NCI-H128 (cell line): Measurements from ENCODE around the gene UBE2S.
"Not testable (repeated sequence)": the region's sequence is repeated elsewhere in the genome, so short reads cannot be mapped to it uniquely, and the experiment has no call there.

ENCODE experiments used
- DNase-seq: peaks from one replicate; lab custom pipeline; 2025; ENCODE audit not compliant: unreplicated experiment; lab: John Stamatoyannopoulos, UW

The UBE2S gene

GRCh38 chr19:55440411-55441105 is 33.0 kb upstream of the UBE2S start:
- DNase-seq, result no peak

DNA sequence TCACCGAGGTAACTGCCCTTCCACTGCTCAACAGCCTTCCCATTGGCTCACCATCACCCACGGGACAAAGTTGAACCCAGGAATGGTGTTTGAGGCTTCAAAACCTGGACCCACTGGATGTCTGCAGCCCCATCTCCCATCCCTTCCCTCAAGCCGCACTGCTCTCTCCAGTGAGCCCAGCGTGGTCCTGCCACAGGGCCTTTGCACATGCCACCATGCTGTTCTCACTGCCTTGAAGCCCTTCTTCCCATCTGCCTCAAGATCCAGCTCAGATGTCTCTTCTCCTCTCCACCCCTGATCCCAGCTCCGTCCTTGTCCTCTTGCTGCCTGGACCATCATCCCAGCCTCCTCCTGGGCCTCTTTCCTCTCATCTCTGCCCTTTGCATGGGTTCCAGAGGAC is 31.5 kb upstream of the UBE2S start:
- DNase-seq, result no peak

DNA sequence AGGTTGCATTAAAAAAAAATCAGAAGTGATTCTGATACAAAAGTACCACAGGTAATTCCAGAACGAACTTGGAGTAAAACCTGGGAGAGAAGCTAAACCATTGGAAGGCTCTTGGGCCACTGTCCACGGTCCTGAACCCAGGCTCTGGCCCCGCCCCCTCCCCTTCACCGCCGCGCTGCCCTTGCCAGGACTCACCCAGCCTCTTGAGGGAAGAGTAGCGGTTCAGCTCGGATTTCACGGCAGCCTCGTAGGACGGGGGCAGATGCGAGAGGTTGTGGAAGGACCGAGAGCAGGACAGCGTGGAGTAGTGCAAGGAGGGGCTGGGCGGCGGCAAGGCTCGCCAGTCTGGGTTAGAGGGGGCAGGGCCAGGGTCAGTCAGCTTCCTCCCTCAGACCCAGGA is 29.8 kb upstream of the UBE2S start:
- DNase-seq, result no peak

- DNase-seq, result no peak
Measured at GRCh38 chr19:55436847-55437246, 29.3 kb upstream of the UBE2S start.

GRCh38 chr19:55435020-55435419 is 27.4 kb upstream of the UBE2S start:
- DNase-seq, result no peak

- no peak for DNase-seq
Measured at GRCh38 chr19:55434356-55434919, 26.9 kb upstream of the UBE2S start.

DNA sequence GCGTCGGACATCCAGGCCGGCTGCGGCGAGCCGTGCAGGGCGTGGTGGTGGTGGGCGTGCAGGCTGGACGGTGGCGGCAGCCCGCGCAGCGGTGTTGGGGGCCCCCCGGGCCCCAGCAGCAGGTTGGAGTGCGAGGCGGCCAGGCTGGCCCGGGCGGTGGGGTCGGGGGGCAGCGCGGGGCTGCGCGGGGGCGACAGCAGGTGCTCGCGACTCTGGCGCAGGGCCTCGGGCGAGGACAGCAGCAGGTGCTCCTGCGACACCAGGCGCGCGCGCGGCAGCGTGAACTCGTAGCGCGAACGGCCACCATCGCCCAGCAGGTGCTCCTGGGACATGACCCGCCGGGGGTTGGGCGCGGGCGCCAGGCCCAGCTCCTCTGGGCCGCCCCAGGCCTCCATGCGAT is 25.7 kb upstream of the UBE2S start:
- DNase-seq, result no peak

- no peak for DNase-seq
Measured at GRCh38 chr19:55432241-55432959, 24.8 kb upstream of the UBE2S start.

- DNase-seq, result no peak
Measured at GRCh38 chr19:55431183-55431582, 23.6 kb upstream of the UBE2S start.

- DNase-seq, result no peak
Measured at GRCh38 chr19:55426042-55426441, 18.5 kb upstream of the UBE2S start.

- no peak for DNase-seq
Measured at GRCh38 chr19:55424518-55424917, 16.9 kb upstream of the UBE2S start.

DNA sequence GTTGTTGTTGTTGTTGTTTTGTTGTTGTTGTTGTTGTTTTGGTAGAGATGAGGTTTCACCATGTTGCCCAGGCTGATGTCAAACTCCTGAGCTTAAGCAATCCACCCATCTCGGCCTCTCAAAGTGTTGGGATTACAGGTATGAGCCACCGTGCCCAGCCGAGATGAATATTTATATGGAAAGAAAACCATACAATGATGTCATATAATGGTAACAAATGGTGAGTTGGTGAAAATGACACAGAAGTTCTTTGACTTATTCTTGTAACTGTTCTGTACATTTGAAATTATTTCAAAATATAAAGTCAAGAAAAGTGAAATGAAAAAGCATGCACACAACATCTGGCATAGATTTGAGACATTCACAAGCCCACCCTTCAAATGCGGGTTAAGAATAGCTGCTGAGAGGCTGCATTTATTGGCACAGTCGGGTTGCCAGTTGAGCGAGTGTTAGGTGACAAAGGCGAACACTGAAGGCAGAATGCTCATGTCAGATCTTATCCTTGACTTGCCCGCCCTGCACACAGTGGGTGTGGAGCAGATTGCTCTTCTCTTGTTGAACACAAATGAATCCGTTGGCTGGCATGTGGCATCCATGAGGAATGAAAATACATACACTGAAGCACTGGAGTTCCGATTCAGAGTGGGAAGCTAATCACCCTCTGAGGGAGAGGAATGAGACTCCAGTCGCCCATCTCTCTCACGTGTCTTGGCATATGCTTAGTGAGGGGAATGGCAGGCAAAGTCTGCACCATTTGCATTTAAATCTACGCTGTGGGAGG is 15.8 kb upstream of the UBE2S start:
- DNase-seq, result no peak

- not testable (repeated sequence) for DNase-seq
Measured at GRCh38 chr19:55421281-55421680, 13.7 kb upstream of the UBE2S start.

DNA sequence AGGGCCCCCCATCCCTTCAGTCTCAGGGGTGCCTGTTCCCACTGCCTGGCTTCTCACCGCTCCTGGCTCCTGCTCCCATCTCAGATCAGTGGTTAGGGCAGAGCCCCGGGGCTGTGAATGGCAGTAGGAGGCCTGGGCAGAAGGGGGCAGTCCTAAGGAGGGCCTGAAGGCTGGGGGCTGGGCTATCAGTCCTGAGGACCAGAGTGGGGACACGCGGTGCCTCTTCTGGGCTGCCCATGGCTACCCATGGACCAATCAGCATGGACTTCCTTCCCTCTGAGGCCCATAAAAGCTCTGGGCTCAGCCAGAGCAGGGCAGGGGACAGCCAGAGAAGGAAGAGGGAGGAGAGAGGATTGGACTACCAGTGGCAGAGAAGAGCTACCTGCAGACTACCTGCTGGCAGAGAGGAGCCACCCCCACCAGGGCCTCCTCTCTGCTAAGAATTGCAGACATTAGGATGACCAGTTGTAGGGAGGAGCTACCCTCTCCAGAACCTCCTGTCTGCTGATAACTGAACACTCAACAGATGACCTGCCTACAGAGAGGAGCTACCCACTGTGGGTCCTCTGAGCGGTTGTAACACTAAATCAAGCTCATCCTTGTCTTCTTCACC is 12.1 kb upstream of the UBE2S start:
- DNase-seq, result no peak

GRCh38 chr19:55419103-55419502 is 11.5 kb upstream of the UBE2S start:
- DNase-seq, result no peak

GRCh38 chr19:55418185-55418584 is 10.6 kb upstream of the UBE2S start:
- peak; percentile 43 for DNase-seq

DNA sequence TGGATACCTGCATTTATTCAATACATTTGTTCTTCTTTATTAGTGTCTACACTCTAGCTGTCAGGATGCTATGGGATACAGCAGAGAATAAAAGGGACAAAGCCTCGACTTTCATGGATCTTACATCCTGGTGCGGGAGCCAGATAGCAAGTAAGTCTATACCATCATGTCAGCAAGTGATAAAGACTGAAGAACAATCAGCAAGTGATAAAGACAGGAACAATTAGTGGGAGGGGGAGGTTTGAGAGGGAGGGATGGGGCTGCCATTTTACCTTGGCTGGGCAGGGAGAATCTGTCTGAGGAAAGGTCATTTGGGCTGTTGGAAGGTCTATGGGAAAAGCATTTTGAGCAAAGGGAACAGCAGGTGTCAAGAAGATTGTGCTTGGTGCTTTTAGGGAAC is 2.6 kb upstream of the UBE2S start:
- no peak for DNase-seq

DNA sequence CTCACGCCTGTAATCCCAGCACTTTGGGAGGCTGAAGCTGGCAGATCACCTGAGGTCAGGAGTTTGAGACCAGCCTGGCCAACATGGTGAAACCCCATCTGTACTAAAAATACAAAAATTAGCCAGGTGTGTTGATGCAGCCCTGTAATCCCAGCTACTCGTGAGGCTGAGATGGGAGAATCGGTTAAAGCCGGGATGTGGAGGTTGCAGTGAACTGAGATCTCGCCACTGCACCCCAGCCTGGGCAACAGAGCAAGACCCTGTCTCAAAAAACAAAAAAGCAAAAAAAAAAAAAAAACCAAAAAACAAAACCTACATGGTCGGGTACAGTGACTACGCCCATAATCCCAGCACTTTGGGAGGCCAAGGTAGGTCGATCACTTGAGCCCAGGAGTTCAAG is 1.6 kb upstream of the UBE2S start:
- not testable (repeated sequence) for DNase-seq

DNA sequence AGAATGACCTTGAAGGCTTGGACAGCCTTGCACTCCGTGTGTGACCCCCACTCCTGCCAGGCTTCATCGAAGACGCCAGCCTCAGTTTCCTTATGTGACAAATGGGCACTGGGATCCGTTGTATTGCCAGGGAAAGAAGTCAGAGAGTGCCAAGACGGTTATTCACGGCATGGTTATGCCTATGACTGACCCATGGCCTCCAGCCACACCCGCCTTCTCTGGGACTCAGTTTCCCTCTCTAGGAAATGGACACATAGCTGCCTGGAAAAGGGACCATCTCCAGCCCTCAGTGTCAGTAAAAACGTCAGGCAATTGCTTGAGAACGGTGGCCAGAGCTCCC is 915 bp upstream of the UBE2S start:
- no peak for DNase-seq

- DNase-seq, result peak; percentile 95
Measured at GRCh38 chr19:55407800-55408532, 378 bp upstream of the UBE2S start.
